Natural killer cell (primary cell): Measurements from ENCODE around the gene SNAPC4. TPM values are rescaled to one million over a fixed set of nuclear protein-coding genes. Genes with fewer than 3 reads are reported as not detected.

ENCODE experiments used
- ATAC-seq, 3 donors: fragments of 150-1000 bp in 2 of 3; fragments of 200-7000 bp in 1 of 3; cut with Tn5 transposase; 1 replicate in 1 of 3; 2 replicates in 2 of 3; pipeline ENCODE4 v1.10.0; 2021; ENCODE audit warnings: mild to moderate bottlenecking in 2 of 3, moderate library complexity in 2 of 3
- DNase-seq, 2 donors: peaks; one replicate each; pipeline versions ENCODE4 v3.0.0 to v3.0.0-alpha.2; 2013 to 2021; ENCODE audit warnings: mixed read lengths in 1 of 2
- H3K27ac ChIP-seq: one replicate; pipeline ENCODE4 v1.5.1; 2013; ENCODE audit warnings: mild to moderate bottlenecking, low read length
- H3K27me3 ChIP-seq: one replicate; pipeline ENCODE4 v1.6.1; 2013; ENCODE audit warnings: low read length; ENCODE audit not compliant: control insufficient read depth, insufficient read depth
- H3K36me3 ChIP-seq: one replicate; pipeline ENCODE4 v1.6.1; 2013; ENCODE audit warnings: low read length; ENCODE audit not compliant: control insufficient read depth, insufficient read depth
- H3K4me1 ChIP-seq: one replicate; pipeline ENCODE4 v1.6.1; 2013; ENCODE audit warnings: low read length; ENCODE audit not compliant: control insufficient read depth, insufficient read depth
- H3K4me3 ChIP-seq: one replicate; pipeline ENCODE4 v1.5.1; 2013; ENCODE audit warnings: low read length
- H3K9me3 ChIP-seq: one replicate; pipeline ENCODE4 v1.6.1; 2013; ENCODE audit warnings: low read length; ENCODE audit not compliant: control insufficient read depth, insufficient read depth
- H3K27ac Mint-ChIP-seq, 2 donors: one replicate each; pipeline ENCODE4 v1.8.0; 2022; ENCODE audit warnings: mild to moderate bottlenecking in 2 of 2, mixed read lengths in 2 of 2, moderate library complexity in 1 of 2
- H3K27me3 Mint-ChIP-seq, 2 donors: one replicate each; pipeline ENCODE4 v1.8.0; 2022; ENCODE audit warnings: low read depth in 2 of 2, mixed read lengths in 2 of 2
- H3K36me3 Mint-ChIP-seq: one replicate; pipeline ENCODE4 v1.8.0; 2022; ENCODE audit warnings: mixed read lengths
- H3K4me1 Mint-ChIP-seq, 2 donors: one replicate each; pipeline ENCODE4 v1.8.0; 2022; ENCODE audit warnings: mixed read lengths in 2 of 2
- H3K4me3 Mint-ChIP-seq: one replicate; pipeline ENCODE4 v1.8.0; 2022; ENCODE audit warnings: mild to moderate bottlenecking, moderate library complexity, mixed read lengths
- H3K9me3 Mint-ChIP-seq, 2 donors: one replicate each; pipeline ENCODE4 v1.8.0; 2022; ENCODE audit warnings: mixed read lengths in 2 of 2
- WGBS: methylation state at CpG from one replicate; pipeline ENCODE4 v1.1.7; 2013; ENCODE audit warnings: missing lambda C conversion rate; ENCODE audit not compliant: insufficient coverage; 5-methylcytosine and 5-hydroxymethylcytosine counted together
- intact Hi-C: fragments of 100-400 bp; cut with micrococcal nuclease; formaldehyde crosslinking; loops from one replicate; pipeline ENCODE4 v1.14.2; 2022
- total RNA-seq, 4 donors: library from RNA; stranded (reverse); fragments of 120-200 nt in 1 of 4; gene quantifications; one replicate each; pipeline versions ENCODE4 v1.2.3 to v1.2.4, GENCODE V29; 2013 to 2022
- TF ChIP-seq, protein P1 (sequence below): fragments of 200-600 bp; IDR thresholded peaks from one replicate; pipeline ENCODE4 v1.8.0; 2022; ENCODE audit warnings: antibody characterized with exemption

Gene SNAPC4
- total RNA-seq, 3 donors from 2014 or later (not counting 1 experiment from before 2014, with no cell fraction given), result 9.0 to 11.3 (median 9.4) TPM

DNA sequence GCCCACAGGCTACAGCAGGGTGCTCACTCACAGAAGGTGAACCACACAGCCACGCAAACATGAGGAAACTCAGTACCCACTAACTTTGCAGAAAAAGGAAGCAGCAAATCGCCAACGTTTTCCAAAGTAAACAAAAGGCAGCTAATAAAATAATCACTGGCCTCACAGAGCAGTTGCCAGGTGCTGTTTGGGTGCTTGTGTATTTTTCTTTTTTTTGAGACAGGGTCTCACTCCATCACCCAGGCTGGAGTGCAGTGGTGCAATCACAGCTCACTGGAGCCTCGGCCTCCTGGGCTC, 3.8 kb downstream of the SNAPC4 start:
- TF ChIP-seq, protein P1, sequence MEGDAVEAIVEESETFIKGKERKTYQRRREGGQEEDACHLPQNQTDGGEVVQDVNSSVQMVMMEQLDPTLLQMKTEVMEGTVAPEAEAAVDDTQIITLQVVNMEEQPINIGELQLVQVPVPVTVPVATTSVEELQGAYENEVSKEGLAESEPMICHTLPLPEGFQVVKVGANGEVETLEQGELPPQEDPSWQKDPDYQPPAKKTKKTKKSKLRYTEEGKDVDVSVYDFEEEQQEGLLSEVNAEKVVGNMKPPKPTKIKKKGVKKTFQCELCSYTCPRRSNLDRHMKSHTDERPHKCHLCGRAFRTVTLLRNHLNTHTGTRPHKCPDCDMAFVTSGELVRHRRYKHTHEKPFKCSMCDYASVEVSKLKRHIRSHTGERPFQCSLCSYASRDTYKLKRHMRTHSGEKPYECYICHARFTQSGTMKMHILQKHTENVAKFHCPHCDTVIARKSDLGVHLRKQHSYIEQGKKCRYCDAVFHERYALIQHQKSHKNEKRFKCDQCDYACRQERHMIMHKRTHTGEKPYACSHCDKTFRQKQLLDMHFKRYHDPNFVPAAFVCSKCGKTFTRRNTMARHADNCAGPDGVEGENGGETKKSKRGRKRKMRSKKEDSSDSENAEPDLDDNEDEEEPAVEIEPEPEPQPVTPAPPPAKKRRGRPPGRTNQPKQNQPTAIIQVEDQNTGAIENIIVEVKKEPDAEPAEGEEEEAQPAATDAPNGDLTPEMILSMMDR, result no peak
- no peak overlapping the region for H3K4me3 Mint-ChIP-seq

DNA sequence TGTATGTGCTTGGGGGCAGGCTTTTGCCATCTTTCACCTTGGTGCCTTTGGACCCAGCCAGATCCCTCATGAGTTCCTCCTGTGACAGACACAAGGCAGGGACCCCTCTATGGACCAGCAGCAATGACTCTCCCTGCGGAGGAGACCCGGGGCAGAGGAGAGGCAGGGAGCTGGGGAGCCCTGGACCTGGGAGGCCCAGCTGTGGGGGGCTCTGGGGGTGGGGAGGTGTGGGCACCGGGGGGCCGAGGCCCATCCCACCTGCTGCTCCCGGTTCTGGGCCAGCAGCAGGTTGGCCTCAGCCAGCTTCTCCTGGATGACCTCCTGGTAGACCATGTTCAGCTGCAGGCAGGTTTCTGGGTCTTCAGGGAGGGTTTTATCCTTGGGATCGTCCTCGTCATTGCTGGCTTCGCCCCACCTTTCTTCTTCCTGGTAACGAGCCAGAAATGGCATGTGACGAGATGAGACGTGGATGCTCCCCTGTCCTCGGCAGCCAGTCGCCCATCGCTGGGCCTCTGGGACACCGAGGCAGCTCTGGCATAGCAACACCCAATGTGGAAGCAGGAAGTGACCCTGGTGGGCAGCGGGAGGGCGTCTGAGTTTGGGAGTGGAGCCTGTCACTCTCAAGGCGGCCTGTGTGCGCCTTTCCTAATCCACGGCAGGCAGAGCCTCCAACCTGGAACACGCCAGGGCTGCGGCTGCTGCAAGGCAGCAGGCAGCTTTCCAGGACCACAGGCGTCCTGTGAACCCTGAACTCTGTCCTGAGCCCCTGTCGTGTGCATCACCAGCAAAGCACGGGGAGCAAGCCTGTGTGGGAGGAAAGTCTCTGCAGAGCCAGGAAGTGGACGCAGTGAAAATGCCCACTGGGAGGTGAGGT, 4.4 kb downstream of the SNAPC4 start:
- 98% methylated on average over 26 of the region's 26 CpGs for WGBS
- intact Hi-C loops, result no loop called here
- no peak overlapping the region for H3K4me3 Mint-ChIP-seq

More for the DNA sequence above, 3.8 kb downstream of the SNAPC4 start:
- ATAC-seq, result no peak
- Mint-ChIP-seq H3K27me3 (no peaks in the 10 kb centered on the region), H3K4me1 (peaks cover 12 to 16% of the 10 kb centered on the region in 2 donors), H3K27ac (no peak overlapping the region), H3K36me3 (no peaks in the 10 kb centered on the region), H3K9me3 (no peaks in the 10 kb centered on the region)
- intact Hi-C loops, result no loop called here
- Histone ChIP-seq H3K27me3 (no peaks in the 10 kb centered on the region), H3K4me3 (no peak overlapping the region), H3K9me3 (no peaks in the 10 kb centered on the region), H3K36me3 (peaks cover 42% of the 10 kb centered on the region), H3K4me1 (peaks cover 25% of the 10 kb centered on the region), H3K27ac (no peak overlapping the region)
- DNase-seq, result no peak
- 92% methylated on average over 4 of the region's 4 CpGs for WGBS

DNA sequence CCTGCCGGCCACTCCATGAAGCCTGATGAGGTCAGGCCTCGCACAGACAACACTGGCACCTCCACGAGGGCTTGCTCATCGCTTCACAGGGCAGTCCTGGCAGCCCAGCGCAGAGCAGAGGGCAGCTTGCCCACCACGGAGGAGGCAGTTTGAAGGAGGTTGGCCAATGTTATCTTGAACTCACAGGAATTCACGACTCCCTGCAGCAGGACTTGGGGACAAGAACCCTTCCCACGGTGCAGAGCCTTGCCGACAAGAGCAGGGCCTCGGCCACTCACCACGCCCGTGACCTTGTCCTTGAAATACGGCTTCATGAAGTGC, 5.0 kb downstream of the SNAPC4 start:
- TF ChIP-seq, protein P1, result no peak
- no peak overlapping the region for H3K4me3 Mint-ChIP-seq
- Histone ChIP-seq H3K36me3 (peaks cover 42% of the 10 kb centered on the region), H3K4me3 (no peak overlapping the region), H3K27ac (no peak overlapping the region), H3K9me3 (no peaks in the 10 kb centered on the region), H3K4me1 (peaks cover 17% of the 10 kb centered on the region), H3K27me3 (no peaks in the 10 kb centered on the region)
- H3K27me3 Mint-ChIP-seq, result no peaks in the 10 kb centered on the region
- ATAC-seq (no peak), DNase-seq (no peak)
- intact Hi-C loops, result no loop called here
- H3K36me3 Mint-ChIP-seq, result no peaks in the 10 kb centered on the region
- H3K27ac Mint-ChIP-seq, result no peak overlapping the region
- peaks cover 10 to 12% of the 10 kb centered on the region in 2 donors for H3K4me1 Mint-ChIP-seq
- H3K9me3 Mint-ChIP-seq, result no peaks in the 10 kb centered on the region
- 95% methylated on average over 13 of the region's 13 CpGs for WGBS

More for the DNA sequence above, 4.4 kb downstream of the SNAPC4 start:
- ATAC-seq, result no peak
- Mint-ChIP-seq H3K4me1 (peaks cover 11 to 12% of the 10 kb centered on the region in 2 donors), H3K36me3 (no peaks in the 10 kb centered on the region), H3K27ac (no peak overlapping the region), H3K27me3 (no peaks in the 10 kb centered on the region), H3K9me3 (no peaks in the 10 kb centered on the region)
- no peak for DNase-seq
- Histone ChIP-seq H3K36me3 (peaks cover 42% of the 10 kb centered on the region), H3K4me3 (no peak overlapping the region), H3K4me1 (peaks cover 22% of the 10 kb centered on the region), H3K27me3 (no peaks in the 10 kb centered on the region), H3K27ac (no peak overlapping the region), H3K9me3 (no peaks in the 10 kb centered on the region)
- TF ChIP-seq, protein P1, result no peak
